MM.1S (cell line): ENCODE measurements around the gene CIT.

Source experiments
- DNase-seq: peaks from one replicate; pipeline ENCODE4 v3.0.0-alpha.2; 2015
- H2AFZ ChIP-seq: fragments of 300-600 bp; sonication (generic); 2 replicates; pipeline ENCODE4 v1.6.0; 2016; ENCODE audit warnings: antibody characterized with exemption, low read length
- H3F3A ChIP-seq: fragments of 300-600 bp; sonication (generic); 2 replicates; pipeline ENCODE4 v1.6.1; 2016; ENCODE audit warnings: mild to moderate bottlenecking, antibody characterized with exemption, low read length, moderate library complexity, mixed read lengths; ENCODE audit not compliant: insufficient read depth
- H3K27ac ChIP-seq: fragments of 300-600 bp; sonication (generic); 2 replicates; pipeline ENCODE4 v1.5.1; 2016; ENCODE audit warnings: mild to moderate bottlenecking, low read length
- H3K27me3 ChIP-seq: fragments of 300-600 bp; sonication (generic); replicated peaks from 2 replicates; pipeline ENCODE4 v1.6.0; 2016; ENCODE audit warnings: low read length; ENCODE audit not compliant: insufficient read depth
- H3K36me3 ChIP-seq: fragments of 300-600 bp; sonication (generic); replicated peaks from 2 replicates; pipeline ENCODE4 v1.6.1; 2016; ENCODE audit warnings: mild to moderate bottlenecking, low read length, mixed read lengths; ENCODE audit not compliant: insufficient read depth
- H3K4me1 ChIP-seq: fragments of 300-600 bp; sonication (generic); 2 replicates; pipeline ENCODE4 v1.6.1; 2016; ENCODE audit warnings: low read length, mixed read lengths
- H3K4me2 ChIP-seq: fragments of 300-600 bp; sonication (generic); 2 replicates; pipeline ENCODE4 v1.6.0; 2016; ENCODE audit warnings: low read depth, low read length
- H3K4me3 ChIP-seq: fragments of 300-600 bp; sonication (generic); 2 replicates; pipeline ENCODE4 v1.5.1; 2016; ENCODE audit warnings: low read length, mixed read lengths
- H3K79me2 ChIP-seq: fragments of 300-600 bp; sonication (generic); 2 replicates; pipeline ENCODE4 v1.6.1; 2016; ENCODE audit warnings: mixed run types, low read length, mixed read lengths
- H3K9ac ChIP-seq: fragments of 300-600 bp; sonication (generic); 2 replicates; pipeline ENCODE4 v1.6.1; 2016; ENCODE audit warnings: low read length, mixed read lengths
- H3K9me2 ChIP-seq: fragments of 300-600 bp; sonication (generic); replicated peaks from 2 replicates; pipeline ENCODE4 v1.6.1; 2016; ENCODE audit warnings: mild to moderate bottlenecking, low read length, mixed read lengths; ENCODE audit not compliant: insufficient read depth
- H3K9me3 ChIP-seq: fragments of 300-600 bp; sonication (generic); replicated peaks from 2 replicates; pipeline ENCODE4 v1.6.1; 2016; ENCODE audit warnings: mild to moderate bottlenecking, low read length, mixed read lengths; ENCODE audit not compliant: insufficient read depth
- H4K20me1 ChIP-seq: fragments of 300-600 bp; sonication (generic); 2 replicates; pipeline ENCODE4 v1.6.1; 2016; ENCODE audit warnings: mild to moderate bottlenecking, low read length, moderate library complexity, mixed read lengths; ENCODE audit not compliant: insufficient read depth
- EZH2 ChIP-seq: fragments of 300-600 bp; sonication (generic); optimal IDR thresholded peaks from 2 replicates; pipeline ENCODE3; 2017; ENCODE audit warnings: low read depth, mild to moderate bottlenecking, antibody characterized with exemption, low read length, mixed read lengths
- EZH2phosphoT487 ChIP-seq: fragments of 300-600 bp; sonication (generic); IDR thresholded peaks from 2 replicates; pipeline ENCODE4 v1.6.1; 2018; ENCODE audit warnings: antibody characterized with exemption, low read length
- TF ChIP-seq, protein P1 (sequence below): fragments of 300-600 bp; sonication (generic); IDR thresholded peaks from 2 replicates; pipeline ENCODE4 v1.5.1; 2016; ENCODE audit warnings: antibody characterized with exemption, low read length, mixed read lengths

Gene CIT

DNA sequence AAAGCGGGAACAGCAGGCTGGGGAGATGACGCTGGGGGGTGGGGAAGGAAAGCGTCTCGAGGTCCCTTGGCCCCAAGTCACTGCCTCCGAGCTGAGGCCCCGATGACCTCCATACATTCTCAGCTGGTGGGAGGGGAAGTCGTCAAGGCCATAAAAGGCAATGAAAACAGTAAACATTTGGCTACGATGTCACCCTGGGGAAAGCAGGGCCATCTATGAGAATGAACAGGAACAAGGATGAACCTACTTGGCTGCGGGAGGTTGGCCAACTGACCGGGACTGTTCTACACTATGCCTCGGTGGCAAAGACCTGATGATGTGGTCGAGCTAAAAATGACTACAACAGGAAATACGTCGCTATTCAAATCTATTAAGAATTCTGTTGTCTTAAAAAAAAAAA, 189.7 kb downstream of the CIT start:
- Histone ChIP-seq H3K9me2 (no peaks in the 10 kb centered on the region), H3F3A (0 out of 2 replicates have a peak, but pooled peaks cover 3% of the 10 kb centered on the region), H3K4me2 (no peak overlapping the region), H3K79me2 (no peaks in the 10 kb centered on the region), H3K27ac (no peak overlapping the region), H3K9ac (no peak overlapping the region), H3K9me3 (no peaks in the 10 kb centered on the region), H2AFZ (no peak overlapping the region), H3K27me3 (no peaks in the 10 kb centered on the region), H3K4me3 (no peak overlapping the region), H3K36me3 (no peaks in the 10 kb centered on the region), H4K20me1 (no peaks in the 10 kb centered on the region), H3K4me1 (0 out of 2 replicates have a peak, but pooled peaks cover 2% of the 10 kb centered on the region)
- TF ChIP-seq EZH2phosphoT487, result no peak
- no peak for TF ChIP-seq EZH2
- TF ChIP-seq, protein P1, sequence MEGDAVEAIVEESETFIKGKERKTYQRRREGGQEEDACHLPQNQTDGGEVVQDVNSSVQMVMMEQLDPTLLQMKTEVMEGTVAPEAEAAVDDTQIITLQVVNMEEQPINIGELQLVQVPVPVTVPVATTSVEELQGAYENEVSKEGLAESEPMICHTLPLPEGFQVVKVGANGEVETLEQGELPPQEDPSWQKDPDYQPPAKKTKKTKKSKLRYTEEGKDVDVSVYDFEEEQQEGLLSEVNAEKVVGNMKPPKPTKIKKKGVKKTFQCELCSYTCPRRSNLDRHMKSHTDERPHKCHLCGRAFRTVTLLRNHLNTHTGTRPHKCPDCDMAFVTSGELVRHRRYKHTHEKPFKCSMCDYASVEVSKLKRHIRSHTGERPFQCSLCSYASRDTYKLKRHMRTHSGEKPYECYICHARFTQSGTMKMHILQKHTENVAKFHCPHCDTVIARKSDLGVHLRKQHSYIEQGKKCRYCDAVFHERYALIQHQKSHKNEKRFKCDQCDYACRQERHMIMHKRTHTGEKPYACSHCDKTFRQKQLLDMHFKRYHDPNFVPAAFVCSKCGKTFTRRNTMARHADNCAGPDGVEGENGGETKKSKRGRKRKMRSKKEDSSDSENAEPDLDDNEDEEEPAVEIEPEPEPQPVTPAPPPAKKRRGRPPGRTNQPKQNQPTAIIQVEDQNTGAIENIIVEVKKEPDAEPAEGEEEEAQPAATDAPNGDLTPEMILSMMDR, result no peak
- DNase-seq, result no peak

DNA sequence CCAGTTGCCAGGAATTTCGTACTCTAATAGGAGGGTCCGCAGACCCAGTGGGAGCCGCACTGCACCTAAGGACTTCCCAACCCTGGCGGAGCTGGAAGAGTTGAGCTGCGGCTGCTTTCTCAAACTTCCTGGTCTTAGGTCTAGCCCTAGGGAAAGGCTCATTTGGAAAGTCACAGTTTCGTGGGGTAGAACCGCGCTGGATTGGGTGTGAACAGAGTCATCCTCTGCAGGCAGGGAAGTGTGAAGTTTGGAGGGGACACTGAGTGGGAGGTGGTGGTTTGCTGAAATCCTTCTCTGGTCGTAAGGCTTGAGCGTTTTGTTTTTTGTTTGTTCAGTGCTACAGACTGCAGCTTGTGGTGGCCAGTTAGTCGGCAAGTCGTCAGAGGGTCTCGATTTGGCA, 190.3 kb downstream of the CIT start:
- H4K20me1 ChIP-seq, result no peaks in the 10 kb centered on the region
- H3K4me3 ChIP-seq, result no peak overlapping the region

DNA sequence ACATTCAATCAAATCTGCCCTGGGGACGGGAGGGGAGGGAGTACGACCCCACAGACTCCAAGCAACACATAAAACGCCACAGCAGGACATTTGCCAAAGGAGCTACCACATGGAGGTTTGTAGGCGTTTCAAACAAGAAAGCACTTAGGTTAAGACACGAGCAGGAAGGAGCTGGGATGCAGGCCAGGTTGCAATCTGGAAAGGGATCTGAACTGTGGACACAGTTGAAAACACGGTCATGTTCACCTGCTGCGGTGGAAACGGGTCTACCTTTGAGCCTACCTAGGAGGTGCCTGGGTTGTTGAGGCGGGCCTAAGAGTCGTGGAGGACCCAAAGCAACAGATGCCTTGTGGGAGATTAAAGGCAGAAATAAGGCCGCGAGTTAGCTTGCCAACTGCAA, 190.8 kb downstream of the CIT start:
- DNase-seq, result no peak

More for the DNA sequence above, 190.3 kb downstream of the CIT start:
- no peaks in the 10 kb centered on the region for H3K79me2 ChIP-seq
- no peak overlapping the region for H2AFZ ChIP-seq
- 0 out of 2 replicates have a peak, but pooled peaks cover 4% of the 10 kb centered on the region for H3K4me1 ChIP-seq
- H3K27ac ChIP-seq, result no peak overlapping the region
- no peaks in the 10 kb centered on the region for H3K9me2 ChIP-seq
- no peak overlapping the region for H3K9ac ChIP-seq
- no peaks in the 10 kb centered on the region for H3K36me3 ChIP-seq
- H3F3A ChIP-seq, result 0 out of 2 replicates have a peak, but pooled peaks cover 3% of the 10 kb centered on the region
- H3K4me2 ChIP-seq, result no peak overlapping the region
- H3K9me3 ChIP-seq, result no peaks in the 10 kb centered on the region
- TF ChIP-seq, protein P1, result no peak
- TF ChIP-seq EZH2phosphoT487 (no peak), EZH2 (no peak)
- no peak for DNase-seq
- H3K27me3 ChIP-seq, result no peaks in the 10 kb centered on the region

More for the DNA sequence above, 190.8 kb downstream of the CIT start:
- Histone ChIP-seq H3K27me3 (no peaks in the 10 kb centered on the region), H3K9me2 (no peaks in the 10 kb centered on the region), H2AFZ (no peak overlapping the region), H3K9ac (no peak overlapping the region), H3K4me1 (0 out of 2 replicates have a peak, but pooled peaks cover 4% of the 10 kb centered on the region), H3K79me2 (no peaks in the 10 kb centered on the region), H3K36me3 (no peaks in the 10 kb centered on the region), H3F3A (0 out of 2 replicates have a peak, but pooled peaks cover 3% of the 10 kb centered on the region), H3K4me3 (no peak overlapping the region), H3K9me3 (no peaks in the 10 kb centered on the region), H4K20me1 (no peaks in the 10 kb centered on the region), H3K27ac (no peak overlapping the region), H3K4me2 (no peak overlapping the region)
- TF ChIP-seq, protein P1, result no peak
